Measurements from ENCODE around the gene IL22. TPM values are rescaled to one million over a fixed set of nuclear protein-coding genes. Genes with fewer than 3 reads are reported as not detected.

The IL22 gene
- total RNA-seq, 4 donors from 2014 or later, result not detected

DNA sequence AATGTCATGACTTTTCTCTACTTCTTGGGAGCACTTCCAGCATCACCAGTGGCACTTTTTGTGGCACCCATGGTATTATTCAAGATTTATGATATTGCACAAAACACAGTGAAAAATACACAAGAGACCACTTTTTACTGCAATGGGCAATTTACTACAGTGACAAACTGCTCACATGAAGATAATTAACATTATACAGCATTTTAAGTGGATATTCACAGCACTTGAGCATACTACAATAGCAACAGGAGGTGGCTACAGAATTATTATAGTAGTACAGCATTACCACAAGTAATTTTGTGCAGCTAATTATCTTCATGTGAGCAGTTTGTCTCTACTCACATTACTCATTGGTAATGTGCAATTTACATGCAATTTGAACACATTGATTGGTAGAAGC lies 46.1 kb downstream of the IL22 start:
- TF ChIP-seq EP300 (IDR thresholded peaks at IDR 0.05; ENCODE audit: low read depth) (no peak), CTCF (IDR thresholded peaks at IDR 0.05) (no peak)
- Histone ChIP-seq H3K9me3 (no peaks in the 10 kb centered on the region), H3K27me3 (peaks cover 3% of the 10 kb centered on the region), H3K4me1 (no peaks in the 10 kb centered on the region), H3K4me3 (no peak overlapping the region), H3K36me3 (no peaks in the 10 kb centered on the region), H3K27ac (no peak overlapping the region)
- DNase-seq, result no peak
- intact Hi-C loops (cut with DNase I; ENCODE audit: low total_unique reads) (no loop called here), in situ Hi-C loops (cut with MboI; ENCODE audit: low pct_ligation_motif_present in 1 of 4, low pct_unique_long_range_greater_than_20kb in 1 of 4, low sequenced_read_pairs in 3 of 4) (no loop called here)

- H3K27me3 ChIP-seq, result peaks cover 3% of the 10 kb centered on the region
- WGBS, 2 donors (ENCODE audit: low coverage in 1 of 2), result 15% methylated on average over 1 of the region's 1 CpG; no CpG with 5 or more reads in 1 of the 2 donors
- intact Hi-C loops (cut with DNase I; ENCODE audit: low total_unique reads) (no loop called here), in situ Hi-C loops (cut with MboI; ENCODE audit: low pct_ligation_motif_present in 1 of 4, low pct_unique_long_range_greater_than_20kb in 1 of 4, low sequenced_read_pairs in 3 of 4) (no loop called here)
- DNase-seq, result no peak
- H3K4me1 ChIP-seq, result no peaks in the 10 kb centered on the region
- H3K36me3 ChIP-seq, result no peaks in the 10 kb centered on the region
- no peak overlapping the region for H3K27ac ChIP-seq
- H3K4me3 ChIP-seq, result no peak overlapping the region
- H3K9me3 ChIP-seq, result no peaks in the 10 kb centered on the region
- TF ChIP-seq EP300 (IDR thresholded peaks at IDR 0.05; ENCODE audit: low read depth) (no peak), POLR2A (IDR thresholded peaks at IDR 0.05) (no peak), CTCF (IDR thresholded peaks at IDR 0.05) (no peak), POLR2AphosphoS5 (IDR thresholded peaks at IDR 0.05) (no peak)
Observed at GRCh38 chr12:68206446-68206845, 47.0 kb downstream of the IL22 start.

DNA sequence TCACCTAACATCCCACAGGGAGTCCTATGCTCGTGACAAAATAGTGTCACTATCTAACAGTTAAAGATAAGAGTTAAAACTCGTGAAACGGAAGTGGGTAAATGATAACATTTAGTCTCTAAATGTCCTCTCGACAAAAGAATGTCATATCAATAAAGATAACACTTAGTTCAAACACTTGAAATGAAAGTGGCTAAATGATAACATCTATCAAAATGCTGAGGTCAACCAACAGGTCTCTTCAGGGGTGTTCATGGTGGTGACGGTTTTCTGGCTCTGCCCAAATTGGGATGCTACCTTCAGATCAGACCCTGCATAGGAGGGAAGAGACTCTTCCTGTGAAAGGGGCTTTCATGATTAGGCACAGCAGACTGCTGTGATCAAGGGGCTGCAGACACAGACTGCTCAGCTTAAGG lies 49.9 kb downstream of the IL22 start:
- in situ Hi-C loops (cut with MboI; ENCODE audit: low pct_ligation_motif_present in 1 of 4, low pct_unique_long_range_greater_than_20kb in 1 of 4, low sequenced_read_pairs in 3 of 4), result no loop called here
- H3K4me1 ChIP-seq, result no peaks in the 10 kb centered on the region
- H3K4me3 ChIP-seq, result no peak overlapping the region
- no peak overlapping the region for H3K27ac ChIP-seq
- H3K27me3 ChIP-seq, result peaks cover 3% of the 10 kb centered on the region
- DNase-seq, result no peak
- 30 to 56% methylated on average over 4 to 5 of the region's 5 CpGs for WGBS, 2 donors (ENCODE audit: low coverage in 1 of 2)
- H3K36me3 ChIP-seq, result no peaks in the 10 kb centered on the region
- no peaks in the 10 kb centered on the region for H3K9me3 ChIP-seq
- TF ChIP-seq EP300 (IDR thresholded peaks at IDR 0.05; ENCODE audit: low read depth) (no peak), POLR2A (IDR thresholded peaks at IDR 0.05) (no peak), POLR2AphosphoS5 (IDR thresholded peaks at IDR 0.05) (no peak), CTCF (IDR thresholded peaks at IDR 0.05) (no peak)
- intact Hi-C loops (cut with DNase I; ENCODE audit: low total_unique reads), result no loop called here

GRCh38 chr12:68200854-68201253 lies 52.5 kb downstream of the IL22 start:
- H3K27me3 ChIP-seq, result peaks cover 3% of the 10 kb centered on the region
- H3K9me3 ChIP-seq, result no peaks in the 10 kb centered on the region
- no peak overlapping the region for H3K4me3 ChIP-seq
- TF ChIP-seq POLR2AphosphoS5 (IDR thresholded peaks at IDR 0.05) (no peak), EP300 (IDR thresholded peaks at IDR 0.05; ENCODE audit: low read depth) (no peak), POLR2A (IDR thresholded peaks at IDR 0.05) (no peak), CTCF (IDR thresholded peaks at IDR 0.05) (no peak)
- H3K36me3 ChIP-seq, result no peaks in the 10 kb centered on the region
- no peak overlapping the region for H3K27ac ChIP-seq
- intact Hi-C loops (cut with DNase I; ENCODE audit: low total_unique reads), result no loop called here
- DNase-seq, result no peak
- WGBS, 2 donors (ENCODE audit: low coverage in 1 of 2), result 79 to 80% methylated on average over 1 to 2 of the region's 2 CpGs
- in situ Hi-C loops (cut with MboI; ENCODE audit: low pct_ligation_motif_present in 1 of 4, low pct_unique_long_range_greater_than_20kb in 1 of 4, low sequenced_read_pairs in 3 of 4), result no loop called here
- H3K4me1 ChIP-seq, result no peaks in the 10 kb centered on the region

All from transverse colon (tissue), 4 donors.